Measurements from ENCODE around the gene ZNF300.
"Not testable (repeated sequence)": the region's sequence is repeated elsewhere in the genome, so short reads cannot be mapped to it uniquely, and the experiment has no call there.

ZNF300 gene

GRCh38 chr5:150845185-150845859, 59.5 kb downstream of the ZNF300 start:
- not testable (repeated sequence) for DNase-seq

Data from fibroblast of skin of right quadriceps (primary cell).